ENCODE measurements around the gene HLA-DQA2. TPM values are rescaled to one million over a fixed set of nuclear protein-coding genes. Genes with fewer than 3 reads are reported as not detected.

Gene HLA-DQA2
- total and polyA plus RNA-seq, 4 donors, result 0.17 to 0.43 TPM; not detected in 2

Small RNA genes lying within 50 kb of the gene (small RNA-seq; reads per million reads assigned to genes)
- not detected for gene MIR3135B (ENCODE audit: low replicate concordance)

Other genes starting within 250 kb of the HLA-DQA2 start
- gene HLA-DRB5, start 211.1 kb upstream of the HLA-DQA2 start, total RNA-seq, result 10 to 100 TPM in 1 of 2 donors, under 1 TPM in 1; 0.30 to 16.8 TPM
- 1 to 10 TPM; 1.7 to 1.8 TPM for gene HLA-DRB5, start 211.1 kb upstream of the HLA-DQA2 start, polyA plus RNA-seq (ENCODE audit: insufficient read length in 2 of 2)
- gene HLA-DRB1, start 151.5 kb upstream of the HLA-DQA2 start, total RNA-seq, result 10 to 100 TPM; 17.0 to 61.3 TPM
- 1 to 10 TPM; 3.1 to 3.5 TPM for gene HLA-DRB1, start 151.5 kb upstream of the HLA-DQA2 start, polyA plus RNA-seq (ENCODE audit: insufficient read length in 2 of 2)
- gene HLA-DQA1, start 104.0 kb upstream of the HLA-DQA2 start, total RNA-seq, result 1 to 10 TPM in 1 of 2 donors, under 1 TPM in 1; 0.99 to 1.9 TPM
- gene HLA-DQA1, start 104.0 kb upstream of the HLA-DQA2 start, polyA plus RNA-seq (ENCODE audit: insufficient read length in 2 of 2), result under 1 TPM; 0.32 to 0.57 TPM
- gene HLA-DQB1, start 74.7 kb upstream of the HLA-DQA2 start, total RNA-seq, result 1 to 10 TPM in 1 of 2 donors, under 1 TPM in 1; 0.30 to 6.9 TPM
- gene HLA-DQB1, start 74.7 kb upstream of the HLA-DQA2 start, polyA plus RNA-seq (ENCODE audit: insufficient read length in 2 of 2), result 1 to 10 TPM in 1 of 2 donors, under 1 TPM in 1; 0.92 to 2.7 TPM
- under 1 TPM in 1 of 2 donors, not detected in 1; 0.44 TPM for gene HLA-DQB2, start 22.1 kb downstream of the HLA-DQA2 start, total RNA-seq
- gene HLA-DQB2, start 22.1 kb downstream of the HLA-DQA2 start, polyA plus RNA-seq (ENCODE audit: insufficient read length in 2 of 2), result under 1 TPM; 0.24 to 0.76 TPM
- under 1 TPM; 0.11 to 0.20 TPM for gene HLA-DOB, start 75.6 kb downstream of the HLA-DQA2 start, total RNA-seq
- gene HLA-DOB, start 75.6 kb downstream of the HLA-DQA2 start, polyA plus RNA-seq (ENCODE audit: insufficient read length in 2 of 2), result under 1 TPM; 0.47 to 0.65 TPM
- 10 to 100 TPM; 10.2 to 19.0 TPM for gene TAP2, start 97.3 kb downstream of the HLA-DQA2 start, total RNA-seq
- gene TAP2, start 97.3 kb downstream of the HLA-DQA2 start, polyA plus RNA-seq (ENCODE audit: insufficient read length in 2 of 2), result 10 to 100 TPM; 20.4 to 22.2 TPM
- gene PSMB8, start 102.7 kb downstream of the HLA-DQA2 start, total RNA-seq, result 10 to 100 TPM; 12.4 to 30.4 TPM
- 10 to 100 TPM; 12.5 to 14.0 TPM for gene PSMB8, start 102.7 kb downstream of the HLA-DQA2 start, polyA plus RNA-seq (ENCODE audit: insufficient read length in 2 of 2)
- gene TAP1, start 112.3 kb downstream of the HLA-DQA2 start, total RNA-seq, result 10 to 100 TPM; 15.3 to 20.0 TPM
- 10 to 100 TPM; 20.5 to 21.3 TPM for gene TAP1, start 112.3 kb downstream of the HLA-DQA2 start, polyA plus RNA-seq (ENCODE audit: insufficient read length in 2 of 2)
- gene PSMB9, start 112.8 kb downstream of the HLA-DQA2 start, total RNA-seq, result 1 to 10 TPM; 8.3 to 9.0 TPM
- gene PSMB9, start 112.8 kb downstream of the HLA-DQA2 start, polyA plus RNA-seq (ENCODE audit: insufficient read length in 2 of 2), result 1 to 10 TPM; 6.1 to 9.0 TPM
- 10 to 100 TPM; 13.7 to 22.3 TPM for gene HLA-DMB, start 199.6 kb downstream of the HLA-DQA2 start, total RNA-seq
- gene HLA-DMB, start 199.6 kb downstream of the HLA-DQA2 start, polyA plus RNA-seq (ENCODE audit: insufficient read length in 2 of 2), result 1 to 10 TPM; 4.7 to 7.0 TPM
- gene HLA-DMA, start 211.7 kb downstream of the HLA-DQA2 start, total RNA-seq, result 10 to 100 TPM in 1 of 2 donors, 1 to 10 TPM in 1; 9.9 to 11.6 TPM
- 1 to 10 TPM; 3.1 to 4.9 TPM for gene HLA-DMA, start 211.7 kb downstream of the HLA-DQA2 start, polyA plus RNA-seq (ENCODE audit: insufficient read length in 2 of 2)
- 100 to 1,000 TPM in 1 of 2 donors, 10 to 100 TPM in 1; 68.9 to 153 TPM for gene BRD2, start 227.2 kb downstream of the HLA-DQA2 start, total RNA-seq
- 100 to 1,000 TPM; 285 to 286 TPM for gene BRD2, start 227.2 kb downstream of the HLA-DQA2 start, polyA plus RNA-seq (ENCODE audit: insufficient read length in 2 of 2)

Data from spinal cord (tissue), 4 donors.